RPMI7951 (cell line): Measurements from ENCODE around the gene EFCC1. TPM values are rescaled to one million over a fixed set of nuclear protein-coding genes. Genes with fewer than 3 reads are reported as not detected.
"Not testable (repeated sequence)": the region's sequence is repeated elsewhere in the genome, so short reads cannot be mapped to it uniquely, and the experiment has no call there.

Source experiments
- DNase-seq: peaks from one replicate; pipeline ENCODE4 v3.0.0-alpha.2; 2012; ENCODE audit warnings: low read depth
- total RNA-seq: library from RNA; depleted of rRNA; stranded (reverse); fragments of >200 nt; shearing (Covaris generic); gene quantifications from 2 replicates; pipeline ENCODE4 v1.2.3, GENCODE V29; 2014

The EFCC1 gene
- total RNA-seq, 1 experiment from 2014 or later = not detected

DNA sequence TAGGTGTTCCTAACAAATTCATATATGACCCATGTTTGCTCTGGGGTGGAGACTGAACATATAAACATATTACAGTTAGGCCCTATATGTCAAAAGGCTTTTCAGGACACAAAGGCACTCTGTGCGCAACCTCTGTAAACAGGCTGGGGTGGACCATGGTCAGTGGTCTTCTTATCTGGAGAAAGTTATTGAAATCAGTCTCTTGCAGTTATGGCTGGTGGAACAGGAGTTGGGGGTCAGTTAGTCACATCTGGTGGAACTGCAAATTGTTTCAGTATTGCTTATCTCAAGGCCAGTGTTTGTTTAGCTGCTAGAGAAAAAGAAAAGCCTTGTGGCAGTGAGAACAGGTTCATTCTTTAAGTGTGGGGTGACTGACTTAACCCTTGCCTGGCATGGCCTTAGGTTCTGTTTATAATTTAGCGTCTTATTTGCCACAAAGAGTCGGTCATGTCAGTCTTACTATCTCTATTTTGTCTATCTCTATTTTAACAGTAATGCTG is 53.6 kb downstream of the EFCC1 start:
- DNase-seq = no peak

DNA sequence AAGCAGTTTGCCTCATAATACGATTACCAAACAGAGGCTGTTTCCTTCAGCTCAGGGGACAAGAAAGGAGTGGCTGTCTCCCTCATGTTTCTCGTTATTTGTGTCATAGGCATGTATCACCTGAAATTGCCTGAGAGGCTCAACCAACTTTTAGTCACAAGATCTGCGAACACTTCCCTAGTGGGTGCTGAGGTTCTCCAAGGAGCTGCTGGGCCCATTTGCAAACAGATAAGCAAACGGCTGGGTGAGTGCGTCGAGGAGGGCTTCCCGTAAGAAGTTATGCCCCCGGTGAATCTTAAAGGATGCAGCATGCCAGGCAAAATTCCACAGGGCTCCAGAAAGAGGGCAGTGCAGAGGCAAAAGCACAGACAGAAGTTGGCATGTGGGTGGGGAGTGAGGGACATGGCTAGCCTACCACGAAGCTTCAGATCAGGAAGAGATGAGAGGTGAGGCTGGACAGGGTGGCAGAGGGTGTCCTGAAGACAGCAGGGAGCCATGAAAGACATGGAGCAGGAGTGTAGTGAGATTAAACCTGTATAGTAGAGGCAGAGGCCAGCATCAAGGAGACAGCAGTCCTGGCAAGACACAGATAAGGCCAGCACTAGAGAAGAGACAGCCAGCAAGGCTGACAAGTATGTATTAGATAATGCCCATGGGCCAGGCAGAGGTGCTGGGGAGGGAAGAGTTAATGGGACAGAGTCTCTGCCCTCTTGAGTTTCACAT is 55.5 kb downstream of the EFCC1 start:
- no peak for DNase-seq

DNA sequence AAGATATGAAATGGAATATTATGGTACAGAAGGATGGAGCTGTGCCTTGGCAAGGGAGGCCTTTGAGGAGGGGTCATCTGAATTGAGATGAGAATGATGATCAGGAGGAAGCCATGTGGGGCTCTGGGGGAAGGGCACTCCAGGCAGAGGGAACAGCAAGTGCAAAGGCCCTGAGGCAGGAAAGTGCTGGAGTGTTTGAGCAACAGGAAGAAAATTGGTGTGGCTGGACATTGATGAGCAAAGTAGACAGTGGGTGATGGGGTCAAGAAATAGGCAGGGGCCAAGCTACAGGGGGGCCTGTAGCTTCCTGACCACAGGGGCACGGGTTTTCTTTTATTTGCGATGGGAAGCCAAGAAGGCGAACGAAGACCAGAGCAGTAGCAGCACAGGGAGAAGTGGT is 56.1 kb downstream of the EFCC1 start:
- no peak for DNase-seq

DNA sequence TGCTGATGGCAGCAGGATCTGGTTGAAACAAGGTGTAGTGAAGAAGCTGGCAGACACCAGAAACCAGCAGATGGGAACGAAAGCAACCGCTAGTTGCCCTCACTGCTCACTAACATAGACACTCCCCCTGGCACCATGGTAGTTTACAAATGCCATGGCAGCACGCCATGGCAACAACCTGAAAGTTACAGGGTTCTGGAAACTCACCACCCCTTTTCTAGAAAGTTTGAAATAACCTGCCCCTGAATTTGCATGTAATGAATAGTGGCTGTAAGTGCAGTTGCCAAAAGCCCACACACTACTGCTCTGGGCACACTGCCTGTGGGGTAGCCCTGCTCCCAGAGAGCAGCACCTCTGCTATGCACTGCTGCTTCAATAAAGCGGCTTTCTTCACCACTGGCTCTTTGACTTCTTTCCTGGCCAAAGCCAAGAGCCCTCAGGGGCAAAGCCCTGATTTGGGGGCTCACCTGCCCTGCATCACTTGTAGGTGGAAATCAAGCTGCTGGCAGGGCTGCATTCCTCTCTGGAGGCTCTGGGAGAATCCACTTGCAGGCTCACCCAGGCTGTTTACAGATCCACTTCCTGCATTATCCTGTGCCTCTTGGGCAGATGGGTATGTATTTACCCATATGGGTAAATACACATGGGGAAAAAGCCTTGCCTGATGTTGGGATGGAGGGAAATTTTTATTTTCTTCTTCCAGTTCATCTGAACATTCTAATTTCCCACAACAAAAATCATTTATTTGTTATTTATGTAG is 57.5 kb downstream of the EFCC1 start:
- DNase-seq = no peak

DNA sequence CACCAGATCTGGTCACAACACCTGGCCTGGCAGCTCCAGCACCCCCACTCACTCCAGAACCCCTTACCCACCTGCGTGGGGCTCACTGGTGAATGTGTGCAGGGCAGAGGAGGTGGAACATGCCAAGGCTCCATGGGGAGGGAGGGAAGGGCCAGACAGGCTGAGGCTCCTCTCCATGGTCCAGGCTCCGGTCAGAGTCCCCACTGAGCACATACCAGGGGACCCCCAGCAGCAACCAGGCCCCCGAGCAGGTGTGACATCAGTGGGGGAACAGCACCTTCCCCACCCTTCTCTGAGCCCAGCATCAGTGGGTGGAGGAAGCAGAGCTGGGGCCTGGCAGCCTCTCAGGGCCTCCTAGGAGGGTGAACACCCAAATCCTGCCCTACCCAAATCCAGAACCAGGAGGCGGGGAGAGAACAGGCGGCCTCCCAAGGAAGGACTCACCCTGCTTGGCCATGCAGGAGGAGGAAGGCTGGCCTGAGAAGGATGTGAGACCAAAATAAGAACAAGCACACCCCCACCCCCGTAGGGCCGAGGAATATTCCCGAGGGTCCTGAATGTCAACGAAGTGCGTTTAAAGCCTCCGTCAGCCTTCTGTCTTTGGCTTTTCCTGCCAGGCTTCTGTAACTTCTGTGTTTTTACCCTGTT is 58.3 kb downstream of the EFCC1 start:
- DNase-seq = no peak

DNA sequence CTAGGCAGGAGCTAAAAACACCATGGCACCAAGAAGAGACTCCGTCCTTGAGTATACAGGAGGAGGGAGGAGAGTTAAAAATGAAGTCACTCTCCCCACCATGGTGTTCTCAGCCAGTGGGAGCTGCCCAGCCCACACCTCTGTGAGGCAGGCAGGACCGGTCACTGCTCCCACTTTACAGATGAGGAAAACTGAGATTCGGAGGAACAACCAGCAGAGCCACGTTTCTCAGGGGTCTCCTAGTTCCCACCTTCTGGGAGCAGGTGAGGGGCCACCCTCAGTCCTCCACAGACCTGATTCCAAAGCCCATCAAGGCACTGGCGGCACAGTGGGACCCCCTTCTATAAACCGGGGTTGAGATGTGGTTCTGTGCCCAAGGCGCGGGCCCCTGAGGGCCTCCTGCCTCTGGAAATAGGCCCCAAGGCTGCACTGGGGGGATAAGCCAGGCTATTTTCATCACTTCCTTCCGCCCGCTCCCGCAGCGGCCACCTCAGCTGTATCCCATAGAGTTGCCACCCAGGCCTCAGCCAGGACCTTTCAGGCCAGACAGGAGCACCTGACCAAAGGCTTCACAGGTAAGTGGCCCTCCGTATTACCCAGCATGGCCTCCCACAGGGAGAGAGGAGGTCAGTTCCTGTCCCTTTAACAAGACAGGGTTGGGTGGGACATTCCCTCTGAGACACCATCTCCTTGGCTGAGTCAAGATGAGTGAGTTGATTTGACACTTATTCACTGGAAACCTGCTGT is 59.3 kb downstream of the EFCC1 start, which contains the start of gene GP9:
Gene GP9 (plus strand): TSS at position 504 of the 747 bp plus-strand sequence. CDS start 961 bp downstream, outside the sequence.
- DNase-seq = no peak

DNA sequence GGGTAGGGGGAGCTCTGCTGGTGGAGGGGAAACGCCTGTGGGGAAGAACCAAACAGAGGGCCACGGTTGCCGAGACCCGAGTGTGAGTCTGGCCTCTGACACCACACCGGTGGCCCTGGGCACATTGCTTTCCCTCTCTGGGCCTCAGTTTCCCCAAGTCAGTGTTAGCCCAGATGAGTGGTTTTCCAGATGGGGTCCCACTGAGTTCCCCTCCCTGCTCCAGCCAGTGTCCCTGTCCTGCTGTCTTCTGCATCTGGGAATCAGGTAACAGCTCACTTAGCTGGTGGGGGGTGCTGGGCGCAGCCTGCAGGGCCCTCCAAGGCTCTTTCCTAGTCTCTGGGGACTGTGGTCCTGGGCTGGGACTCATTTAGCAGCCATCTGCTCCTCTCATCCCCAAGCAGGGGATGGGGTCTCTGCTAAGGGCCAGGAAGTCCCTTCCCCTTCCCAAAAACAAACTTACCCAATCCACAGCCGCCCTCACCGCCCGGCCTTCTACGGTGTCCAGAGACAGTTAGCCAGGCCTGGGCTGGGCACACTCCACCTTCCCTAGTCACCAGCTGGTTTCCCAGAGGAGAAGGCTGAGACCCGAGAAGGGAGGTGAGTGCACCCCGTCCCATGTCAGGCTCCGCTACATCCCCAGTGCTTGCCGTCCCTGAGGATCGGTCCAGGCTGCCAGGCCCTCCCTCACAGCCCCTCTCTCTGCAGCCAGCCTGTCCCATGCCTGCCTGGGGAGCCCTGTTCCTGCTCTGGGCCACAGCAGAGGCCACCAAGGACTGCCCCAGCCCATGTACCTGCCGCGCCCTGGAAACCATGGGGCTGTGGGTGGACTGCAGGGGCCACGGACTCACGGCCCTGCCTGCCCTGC is 60.2 kb downstream of the EFCC1 start:
- no peak for DNase-seq

DNA sequence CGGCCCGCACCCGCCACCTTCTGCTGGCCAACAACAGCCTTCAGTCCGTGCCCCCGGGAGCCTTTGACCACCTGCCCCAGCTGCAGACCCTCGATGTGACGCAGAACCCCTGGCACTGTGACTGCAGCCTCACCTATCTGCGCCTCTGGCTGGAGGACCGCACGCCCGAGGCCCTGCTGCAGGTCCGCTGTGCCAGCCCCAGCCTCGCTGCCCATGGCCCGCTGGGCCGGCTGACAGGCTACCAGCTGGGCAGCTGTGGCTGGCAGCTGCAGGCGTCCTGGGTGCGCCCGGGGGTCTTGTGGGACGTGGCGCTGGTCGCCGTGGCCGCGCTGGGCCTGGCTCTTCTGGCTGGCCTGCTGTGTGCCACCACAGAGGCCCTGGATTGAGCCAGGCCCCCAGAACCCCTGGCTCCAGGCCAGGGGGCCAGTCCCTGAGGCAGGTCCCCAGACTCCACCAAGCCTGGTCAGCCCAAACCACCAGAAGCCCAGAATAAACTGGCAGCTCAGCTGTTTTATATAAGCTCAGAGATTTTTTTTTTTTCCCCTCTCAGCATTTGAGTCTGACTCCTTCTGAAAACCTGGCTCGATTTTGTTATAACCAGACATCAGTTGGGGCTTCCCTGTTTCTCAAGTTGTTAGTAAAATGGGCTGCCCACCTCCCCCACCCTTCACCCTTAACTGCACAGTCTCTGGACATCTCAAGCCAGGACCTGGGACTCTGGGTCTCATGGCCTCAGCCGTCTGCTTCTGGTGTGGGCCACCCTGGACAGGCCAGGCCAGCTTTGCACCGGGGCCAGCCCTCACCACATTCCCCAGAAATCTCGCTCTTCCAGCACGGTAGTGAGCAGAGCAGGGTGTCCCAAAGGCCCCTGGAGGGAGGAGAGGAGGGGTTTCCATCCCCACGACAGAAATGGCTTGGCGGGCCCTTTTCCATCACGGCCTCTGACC is 61.1 kb downstream of the EFCC1 start:
- no peak for DNase-seq

DNA sequence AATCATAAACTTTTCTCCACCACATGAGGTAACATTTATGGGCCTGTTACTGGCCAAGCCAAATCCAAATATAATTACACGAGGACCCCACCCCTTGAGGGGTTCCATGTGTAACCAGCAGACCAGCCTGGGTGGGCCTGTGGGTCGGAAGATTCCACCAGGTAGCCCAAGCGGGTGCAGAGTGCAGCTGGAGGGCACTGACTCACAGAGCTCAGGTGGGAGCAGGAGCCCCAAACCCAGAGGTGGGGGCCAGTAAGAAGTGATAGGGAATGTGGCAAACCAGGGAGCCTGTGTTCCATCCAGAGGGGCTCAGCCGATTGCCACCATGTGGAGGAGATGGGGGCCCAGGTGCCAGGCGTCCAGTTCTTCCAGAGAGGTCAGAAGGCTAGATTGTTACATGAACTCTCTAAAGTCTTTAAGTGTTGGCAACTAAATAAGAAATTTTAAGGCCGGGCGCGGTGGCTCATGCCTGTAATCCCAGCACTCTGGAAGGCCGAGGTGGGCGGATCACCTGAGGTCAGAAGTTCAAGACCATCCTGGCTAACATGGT is 62.1 kb downstream of the EFCC1 start:
- no peak for DNase-seq

DNA sequence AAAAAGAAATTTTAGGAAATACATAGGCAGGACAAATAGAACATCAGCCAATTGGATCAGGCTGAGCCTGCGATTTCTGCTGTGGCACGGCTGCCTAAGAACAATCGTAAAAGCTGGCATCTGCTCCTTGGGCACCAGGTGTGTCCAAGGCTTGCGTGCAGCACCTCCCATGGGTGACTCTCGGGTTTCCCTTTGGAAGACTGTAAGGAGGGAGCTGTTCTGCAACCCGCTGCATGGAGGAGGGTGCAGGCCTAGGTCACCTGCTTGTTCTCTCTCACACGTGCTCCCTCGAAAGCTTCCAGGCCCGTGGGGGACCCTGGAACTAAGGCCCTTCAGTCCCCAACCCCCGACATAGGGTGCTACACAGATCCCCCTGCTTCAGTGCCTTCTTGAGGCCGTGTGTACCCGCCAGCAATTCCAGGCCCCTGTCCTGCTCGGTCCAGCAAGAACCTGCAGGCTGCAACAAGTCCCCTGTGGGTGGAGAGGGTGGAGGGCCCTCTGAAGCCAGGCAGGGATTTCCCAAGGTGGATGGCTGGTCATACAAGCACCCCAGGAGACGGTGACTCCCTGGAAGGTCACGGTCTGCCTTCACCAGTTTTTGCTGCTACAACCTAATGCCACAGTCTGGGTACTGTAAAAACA is 62.9 kb downstream of the EFCC1 start:
- DNase-seq = no peak

DNA sequence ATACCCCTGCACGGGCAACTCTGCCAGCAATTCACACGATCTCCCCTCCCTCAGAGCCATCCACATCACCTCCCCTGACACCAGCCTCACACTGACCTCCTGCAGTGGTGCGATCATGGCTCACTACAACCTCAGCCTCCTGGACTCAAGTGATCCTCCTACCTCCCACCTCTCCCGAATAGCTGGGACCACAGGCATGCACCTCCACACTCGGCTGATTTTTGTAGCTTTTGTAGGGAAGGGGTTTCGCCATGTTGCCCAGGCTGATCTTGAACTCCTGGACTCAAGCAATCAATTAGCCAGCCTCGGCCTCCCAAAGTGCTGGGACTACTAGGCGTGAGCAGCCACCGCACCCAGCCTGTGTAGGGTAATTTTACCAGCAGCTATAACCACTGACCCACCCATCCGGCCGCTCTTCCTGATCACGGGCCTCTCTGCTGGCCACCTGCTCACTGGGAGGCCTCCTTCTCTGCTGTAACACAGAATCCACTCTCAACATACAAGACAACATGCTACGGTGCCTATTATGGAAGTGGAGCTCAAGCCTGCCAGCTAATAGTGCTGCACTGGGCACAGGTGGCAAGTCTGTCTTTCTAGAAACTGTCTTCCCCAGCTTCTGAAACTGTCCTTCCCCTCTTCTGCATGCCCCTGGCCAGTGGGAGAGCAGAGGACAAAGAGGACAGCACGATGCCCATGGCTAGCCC is 64.1 kb downstream of the EFCC1 start:
- no peak for DNase-seq

DNA sequence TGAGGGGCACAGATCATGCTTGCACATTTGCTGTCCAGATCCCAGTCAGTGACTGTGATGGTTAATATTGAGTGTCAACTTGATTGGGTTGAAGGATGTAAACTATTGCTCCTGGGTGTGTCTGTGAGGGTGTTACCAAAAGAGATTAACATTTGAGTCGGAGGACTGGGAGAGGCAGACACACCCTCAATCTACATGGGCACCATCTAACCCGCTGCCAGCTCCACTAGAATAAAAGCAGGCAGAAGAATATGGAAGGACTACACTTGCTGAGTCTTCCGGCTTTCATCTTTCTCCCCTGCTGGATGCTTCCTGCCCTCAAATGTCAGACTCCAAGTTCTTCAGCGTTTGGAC is 64.6 kb downstream of the EFCC1 start:
- DNase-seq = no peak

DNA sequence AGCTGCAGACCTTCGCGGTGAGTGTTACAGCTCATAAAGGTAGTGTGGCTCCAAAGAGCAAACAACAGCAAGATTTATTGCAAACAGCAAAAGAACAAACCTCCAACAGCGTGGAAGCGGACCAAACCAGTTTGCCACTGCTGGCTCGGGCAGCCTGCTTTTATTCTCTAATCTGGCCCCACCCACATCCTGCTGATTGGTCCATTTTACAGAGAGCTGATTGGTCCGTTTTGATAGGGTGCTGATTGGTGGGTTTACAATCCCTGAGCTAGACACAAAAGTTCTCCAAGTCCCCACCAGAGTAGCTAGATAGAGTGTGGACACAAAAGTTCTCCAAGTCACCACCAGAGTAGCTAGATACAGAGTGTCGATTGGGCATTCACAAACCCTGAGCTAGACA is 66.6 kb downstream of the EFCC1 start:
- not testable (repeated sequence) for DNase-seq

DNA sequence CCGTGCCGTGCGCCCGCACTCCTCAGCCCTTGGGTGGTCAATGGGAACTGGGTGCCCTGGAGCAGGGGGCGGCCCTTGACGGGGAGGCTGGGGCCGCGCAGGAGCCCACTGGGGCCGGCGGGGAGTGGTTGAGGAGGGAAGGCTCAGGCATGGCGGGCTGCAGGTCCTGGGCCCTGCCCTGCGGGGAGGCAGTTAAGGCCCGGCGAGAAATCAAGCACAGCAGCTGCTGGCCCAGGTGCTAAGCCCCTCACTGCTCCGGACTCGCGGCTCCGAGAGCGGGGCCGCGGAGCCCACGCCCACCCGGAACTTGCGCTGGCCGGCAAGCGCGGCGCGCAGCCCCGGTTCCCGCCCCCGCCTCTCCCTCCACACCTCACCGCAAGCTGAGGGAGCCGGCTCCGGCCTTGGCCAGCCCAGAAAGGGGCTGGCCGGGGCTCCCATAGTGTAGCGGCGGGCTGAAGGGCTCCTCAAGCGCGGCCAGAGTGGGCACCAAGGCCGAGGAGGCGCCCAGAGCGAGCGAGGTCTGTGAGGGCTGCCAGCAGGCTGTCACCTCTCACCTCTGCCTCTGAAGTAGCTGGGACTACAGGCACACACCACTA is 67.3 kb downstream of the EFCC1 start:
- peak; percentile 24 for DNase-seq

DNA sequence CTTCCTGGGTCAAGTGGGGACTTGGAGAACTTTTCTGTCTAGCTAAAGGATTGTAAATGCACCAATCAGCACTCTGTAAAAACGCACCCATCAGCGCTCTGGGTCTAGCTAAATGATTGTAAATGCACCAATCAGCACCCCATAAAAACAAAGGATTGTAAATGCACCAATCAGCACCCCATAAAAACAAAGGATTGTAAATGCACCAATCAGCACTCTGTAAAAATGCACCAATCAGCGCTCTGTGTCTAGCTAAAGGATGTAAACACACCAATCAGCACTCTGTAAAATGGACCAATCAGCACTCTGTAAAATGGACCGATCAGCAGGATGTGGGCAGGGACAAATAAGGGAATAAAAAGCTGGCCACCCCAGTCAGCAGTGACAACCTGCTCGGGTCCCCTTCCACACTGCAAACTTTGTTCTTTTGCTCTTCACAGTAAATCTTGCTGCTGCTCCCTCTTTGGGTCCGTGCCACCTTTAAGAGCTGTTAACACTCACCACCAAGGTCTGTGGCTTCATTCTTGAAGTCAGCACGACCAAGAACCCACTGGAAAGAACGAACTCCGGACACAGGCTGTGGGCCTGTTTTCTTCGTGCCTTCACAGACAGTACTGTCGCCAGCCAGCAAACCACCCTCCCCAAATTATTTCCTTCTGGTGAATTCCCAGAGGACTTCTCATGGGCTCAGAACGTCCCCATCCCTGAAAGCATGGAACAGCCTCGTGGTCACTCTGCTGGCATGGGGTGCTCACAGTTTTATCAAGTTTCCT is 68.4 kb downstream of the EFCC1 start:
- not testable (repeated sequence) for DNase-seq

DNA sequence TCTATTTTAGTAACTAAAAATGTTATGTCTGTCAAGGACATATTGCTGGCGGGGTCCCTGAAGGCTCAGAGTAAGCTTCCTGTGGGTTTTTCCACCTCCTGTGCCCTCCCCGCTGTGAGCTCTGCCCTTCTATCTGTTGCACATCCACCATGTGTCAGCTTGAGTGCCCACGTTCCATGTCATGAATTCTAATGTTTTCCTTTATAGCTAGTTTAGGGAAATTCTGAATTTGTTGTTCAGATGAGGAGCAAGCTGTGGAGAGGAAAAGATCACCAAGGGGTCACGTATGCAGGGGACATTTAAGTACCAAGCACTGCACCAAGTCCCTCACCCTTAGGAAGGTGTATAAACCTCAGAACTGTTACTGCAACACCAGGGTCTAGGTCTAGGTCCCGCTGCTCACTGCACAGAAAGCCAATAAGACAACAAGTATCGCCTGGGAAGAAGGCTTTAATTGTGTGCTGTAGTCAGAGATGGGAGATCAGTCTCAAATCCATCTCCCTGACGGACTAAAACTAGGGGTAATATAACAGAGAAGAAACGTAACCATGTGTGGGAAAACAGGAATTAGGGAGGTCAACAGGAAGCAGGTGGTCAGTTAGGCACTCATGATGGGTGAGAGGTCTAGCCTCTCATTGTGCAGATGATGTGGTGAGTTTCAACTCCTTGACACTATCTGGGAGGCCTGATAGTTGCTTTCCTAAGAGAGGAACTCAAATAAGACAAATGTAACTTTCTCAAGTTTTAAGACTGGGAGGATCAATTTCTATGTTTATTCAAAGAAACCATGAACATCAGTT is 69.2 kb downstream of the EFCC1 start:
- no peak for DNase-seq
